PC-3 (cell line): ENCODE data around the gene HOXD4.

Experiments used
- EZH2 ChIP-seq: fragments of 300-600 bp; sonication (generic); IDR thresholded peaks from one replicate; pipeline ENCODE4 v1.6.1; 2017; ENCODE audit warnings: antibody characterized with exemption, mild to moderate bottlenecking, low read length; ENCODE audit not compliant: unreplicated experiment
- EZH2phosphoT487 ChIP-seq: fragments of 300-600 bp; sonication (generic); IDR thresholded peaks from 2 replicates; pipeline ENCODE4 v1.6.1; 2018; ENCODE audit warnings: mild to moderate bottlenecking, antibody characterized with exemption, low read length, borderline replicate concordance
- TF ChIP-seq, protein P1 (sequence below): fragments of 300-600 bp; sonication (generic); conservative IDR thresholded peaks from 2 replicates; pipeline ENCODE4 v1.5.1; 2017; ENCODE audit warnings: antibody characterized with exemption, low read depth, mild to moderate bottlenecking, low read length

DNA sequence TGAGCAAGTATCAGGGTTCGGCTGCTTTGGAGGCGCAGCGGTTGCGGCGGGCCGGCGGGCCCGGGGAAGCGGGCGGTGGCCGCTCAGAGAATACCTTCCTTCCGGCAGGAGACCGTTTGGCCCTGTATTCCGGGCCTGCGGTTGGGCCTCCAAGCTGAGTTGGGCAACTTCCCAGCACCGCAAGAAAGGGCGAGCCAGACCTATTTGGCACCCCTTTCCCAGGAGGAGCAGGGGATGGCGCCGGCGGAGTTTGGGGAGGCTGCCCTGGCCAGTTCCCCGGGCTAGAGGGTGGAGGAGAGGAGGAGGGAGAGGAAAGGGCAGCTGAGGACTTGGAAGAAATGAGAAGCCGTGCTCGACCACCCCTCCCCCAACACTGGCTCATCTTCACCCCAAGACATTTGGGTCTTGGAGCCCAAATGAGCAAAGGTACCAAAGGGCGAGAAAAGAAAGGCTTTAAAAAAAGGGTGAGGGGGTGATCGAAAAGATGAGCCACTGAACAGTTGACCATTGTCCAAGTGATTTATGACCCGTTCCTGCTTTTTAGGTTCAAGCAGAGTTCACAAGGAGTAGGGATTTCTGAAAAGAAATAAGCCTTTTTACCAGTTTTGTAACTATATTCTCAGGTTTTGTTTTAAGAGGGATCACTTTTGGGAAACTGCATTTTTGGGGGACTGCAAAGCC, 14.2 kb downstream of the HOXD4 start:
- TF ChIP-seq, protein P1, sequence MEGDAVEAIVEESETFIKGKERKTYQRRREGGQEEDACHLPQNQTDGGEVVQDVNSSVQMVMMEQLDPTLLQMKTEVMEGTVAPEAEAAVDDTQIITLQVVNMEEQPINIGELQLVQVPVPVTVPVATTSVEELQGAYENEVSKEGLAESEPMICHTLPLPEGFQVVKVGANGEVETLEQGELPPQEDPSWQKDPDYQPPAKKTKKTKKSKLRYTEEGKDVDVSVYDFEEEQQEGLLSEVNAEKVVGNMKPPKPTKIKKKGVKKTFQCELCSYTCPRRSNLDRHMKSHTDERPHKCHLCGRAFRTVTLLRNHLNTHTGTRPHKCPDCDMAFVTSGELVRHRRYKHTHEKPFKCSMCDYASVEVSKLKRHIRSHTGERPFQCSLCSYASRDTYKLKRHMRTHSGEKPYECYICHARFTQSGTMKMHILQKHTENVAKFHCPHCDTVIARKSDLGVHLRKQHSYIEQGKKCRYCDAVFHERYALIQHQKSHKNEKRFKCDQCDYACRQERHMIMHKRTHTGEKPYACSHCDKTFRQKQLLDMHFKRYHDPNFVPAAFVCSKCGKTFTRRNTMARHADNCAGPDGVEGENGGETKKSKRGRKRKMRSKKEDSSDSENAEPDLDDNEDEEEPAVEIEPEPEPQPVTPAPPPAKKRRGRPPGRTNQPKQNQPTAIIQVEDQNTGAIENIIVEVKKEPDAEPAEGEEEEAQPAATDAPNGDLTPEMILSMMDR = no peak
- TF ChIP-seq EZH2phosphoT487 (no peak), EZH2 (no peak)
